ENCODE measurements around the gene MIEF2. TPM values are rescaled to one million over a fixed set of nuclear protein-coding genes. Genes with fewer than 3 reads are reported as not detected.
A peak's percentile ranks its signal among the peaks of the same experiment; 100 is the strongest.

MIEF2 gene
- polyA plus RNA-seq, 1 of the 3 experiments (the other 2 are of a cell fraction), result 12.7 TPM

- Histone ChIP-seq H3K4me3 (ENCODE audit: low read depth in 2 of 2, low read length in 1 of 2) (no peak overlapping the region), H3K4me1 (ENCODE audit: control insufficient read depth in 1 of 2, insufficient read depth in 2 of 2, low read depth in 1 of 2, low read length in 1 of 2) (peaks cover 0 to 20% of the 10 kb centered on the region in 2 experiments; a peak in 1 of 4 replicates), H3K9me2 (no peaks in the 10 kb centered on the region), H3K79me2 (ENCODE audit: insufficient read depth) (peaks cover 54% of the 10 kb centered on the region), H3K9ac (no peak overlapping the region), H3K36me3 (replicated peaks in 1 of 2; ENCODE audit: control insufficient read depth in 1 of 2, insufficient read depth in 2 of 2, low read length in 1 of 2) (no peaks in the 10 kb centered on the region), H3K27ac (ENCODE audit: low read depth in 2 of 2, low read length in 1 of 2) (no peak overlapping the region), H3K4me2 (0 out of 2 replicates have a peak overlapping the region, but pooled peaks have one; percentile 99), H3K9me3 (no peaks in the 10 kb centered on the region), H4K20me1 (ENCODE audit: insufficient read depth) (0 out of 2 replicates have a peak, but pooled peaks cover 17% of the 10 kb centered on the region), H3F3A (replicated peaks; ENCODE audit: insufficient read depth) (no peaks in the 10 kb centered on the region), H2AFZ (ENCODE audit: low read depth) (no peak overlapping the region), H3K27me3 (ENCODE audit: insufficient read depth) (no peaks in the 10 kb centered on the region)
- 99% methylated on average over 5 of the region's 5 CpGs for WGBS (ENCODE audit: low lambda C conversion rate)
- ChIA-PET CTCF (interaction anchor here (0.9 to 3.3 kb wide), 5 partner anchors 11 to 87 kb away, joined by 3 to 13 read pairs (median 3); no protein-coding TSS in a partner anchor), POLR2A (no interaction called here)
- no peak for DNase-seq
- TF ChIP-seq FOSL2 (IDR thresholded peaks at IDR 0.05; ENCODE audit: borderline replicate concordance, low read depth), result no peak
- no peak for TF ChIP-seq POLR2AphosphoS5 (IDR thresholded peaks at IDR 0.05; ENCODE audit: low read depth, low read length)
- no peak for TF ChIP-seq REST (IDR thresholded peaks at IDR 0.05; ENCODE audit: low read depth, low read length)
Measured at GRCh38 chr17:18227635-18228034, 32.8 kb upstream of the MIEF2 start.

DNA sequence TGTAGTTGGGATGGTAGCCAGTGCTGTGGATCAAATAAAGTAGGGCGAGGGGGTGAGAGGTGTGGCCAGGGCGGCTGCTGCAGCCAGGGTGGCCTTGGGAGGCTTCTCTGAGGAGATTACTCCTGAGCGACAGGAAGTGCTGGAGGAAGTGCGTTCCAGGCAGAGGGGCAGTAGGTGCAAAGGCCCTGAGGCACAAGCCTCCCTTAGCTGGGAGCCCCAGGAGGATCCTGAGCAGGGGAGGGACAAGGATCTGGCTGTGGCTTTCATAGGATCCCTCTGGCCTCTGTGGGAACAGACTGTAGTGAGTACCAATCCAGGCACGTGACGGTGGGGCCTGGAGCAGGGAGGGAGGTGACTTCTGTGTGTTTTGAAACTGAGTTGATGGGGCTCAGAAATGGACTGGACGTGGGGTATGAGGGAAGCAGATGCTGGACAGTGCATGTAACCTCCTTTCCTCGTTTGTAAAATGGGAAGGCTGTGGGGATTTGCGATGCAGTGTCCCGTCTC lies 32.2 kb upstream of the MIEF2 start:
- H4K20me1 ChIP-seq (ENCODE audit: insufficient read depth), result 0 out of 2 replicates have a peak, but pooled peaks cover 17% of the 10 kb centered on the region
- 98% methylated on average over 10 of the region's 10 CpGs for WGBS (ENCODE audit: low lambda C conversion rate)
- POLR2A ChIA-PET, result no interaction called here
- no peak for TF ChIP-seq RAD21 (IDR thresholded peaks at IDR 0.05; ENCODE audit: low read length)
- TF ChIP-seq REST (IDR thresholded peaks at IDR 0.05; ENCODE audit: low read depth, low read length), result no peak
- TF ChIP-seq GABPA (IDR thresholded peaks at IDR 0.05; ENCODE audit: low read depth), result no peak
- no peak for TF ChIP-seq CTCF (IDR thresholded peaks at IDR 0.05)
- no peak for TF ChIP-seq ELF1 (IDR thresholded peaks at IDR 0.05)
- no peak for TF ChIP-seq RFX5 (IDR thresholded peaks at IDR 0.05; ENCODE audit: low read length)
- TF ChIP-seq, protein P1, sequence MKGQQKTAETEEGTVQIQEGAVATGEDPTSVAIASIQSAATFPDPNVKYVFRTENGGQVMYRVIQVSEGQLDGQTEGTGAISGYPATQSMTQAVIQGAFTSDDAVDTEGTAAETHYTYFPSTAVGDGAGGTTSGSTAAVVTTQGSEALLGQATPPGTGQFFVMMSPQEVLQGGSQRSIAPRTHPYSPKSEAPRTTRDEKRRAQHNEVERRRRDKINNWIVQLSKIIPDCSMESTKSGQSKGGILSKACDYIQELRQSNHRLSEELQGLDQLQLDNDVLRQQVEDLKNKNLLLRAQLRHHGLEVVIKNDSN (IDR thresholded peaks at IDR 0.05; ENCODE audit: borderline replicate concordance, low read depth), result no peak
- TF ChIP-seq IRF3 (IDR thresholded peaks at IDR 0.05; ENCODE audit: low read depth, low read length), result no peak
- no peak for TF ChIP-seq JUND (IDR thresholded peaks at IDR 0.05)
- no peak for TF ChIP-seq MXI1 (IDR thresholded peaks at IDR 0.05; ENCODE audit: low read depth, low read length)
- no peak for TF ChIP-seq TAF1 (IDR thresholded peaks at IDR 0.05; ENCODE audit: borderline replicate concordance, low read depth, low read length)
- TF ChIP-seq CHD2 (IDR thresholded peaks at IDR 0.05; ENCODE audit: low read length, partially characterized antibody), result no peak
- TF ChIP-seq NRF1 (IDR thresholded peaks at IDR 0.05; ENCODE audit: low read depth, low read length), result no peak
- no peak for TF ChIP-seq SIN3A (IDR thresholded peaks at IDR 0.05; ENCODE audit: borderline replicate concordance, low read depth, low read length)

More for the DNA sequence above, 32.2 kb upstream of the MIEF2 start:
- H3K9me2 ChIP-seq, result no peaks in the 10 kb centered on the region
- no peaks in the 10 kb centered on the region for H3K9me3 ChIP-seq
- DNase-seq, result no peak
- no peak overlapping the region for H3K9ac ChIP-seq
- no peaks in the 10 kb centered on the region for H3F3A ChIP-seq (replicated peaks; ENCODE audit: insufficient read depth)
- H3K36me3 ChIP-seq (replicated peaks in 1 of 2; ENCODE audit: control insufficient read depth in 1 of 2, insufficient read depth in 2 of 2, low read length in 1 of 2), result no peaks in the 10 kb centered on the region
- no peak overlapping the region for H3K27ac ChIP-seq (ENCODE audit: low read depth in 2 of 2, low read length in 1 of 2)
- peaks cover 0 to 20% of the 10 kb centered on the region in 2 experiments; a peak in 1 of 4 replicates for H3K4me1 ChIP-seq (ENCODE audit: control insufficient read depth in 1 of 2, insufficient read depth in 2 of 2, low read depth in 1 of 2, low read length in 1 of 2)
- H2AFZ ChIP-seq (ENCODE audit: low read depth), result no peak overlapping the region
- H3K79me2 ChIP-seq (ENCODE audit: insufficient read depth), result peaks cover 56% of the 10 kb centered on the region
- CTCF ChIA-PET, result interaction anchor here (1.0 to 1.1 kb wide), 2 partner anchors 15 to 86 kb away, joined by 3 read pairs; no protein-coding TSS in a partner anchor
- no peaks in the 10 kb centered on the region for H3K27me3 ChIP-seq (ENCODE audit: insufficient read depth)
- H3K4me3 ChIP-seq (ENCODE audit: low read depth in 2 of 2, low read length in 1 of 2), result no peak overlapping the region
- no peak overlapping the region for H3K4me2 ChIP-seq

All from SK-N-SH (cell line).